Measurements from ENCODE around the gene CCDC33. TPM values are rescaled to one million over a fixed set of nuclear protein-coding genes. Genes with fewer than 3 reads are reported as not detected.

The CCDC33 gene
- total RNA-seq, 1 donor from 2014 or later: 0.25 TPM

- no peak for TF ChIP-seq CTCF (IDR thresholded peaks at IDR 0.05; ENCODE audit: insufficient read depth, low read length, poor library complexity, severe bottlenecking)
- no peak for DNase-seq (ENCODE audit: low read depth)
- Histone ChIP-seq H3K4me3 (ENCODE audit: low read depth, low read length) (no peak overlapping the region), H3K27me3 (ENCODE audit: control insufficient read depth, insufficient read depth, low read length) (no peaks in the 10 kb centered on the region), H3K36me3 (ENCODE audit: control insufficient read depth, insufficient read depth, low read length) (no peaks in the 10 kb centered on the region)
Observed at GRCh38 chr15:74209997-74210671, 26.0 kb upstream of the CCDC33 start.

- no peak for DNase-seq (ENCODE audit: low read depth)
- H3K4me3 ChIP-seq (ENCODE audit: low read depth, low read length): no peak overlapping the region
- H3K36me3 ChIP-seq (ENCODE audit: control insufficient read depth, insufficient read depth, low read length): no peaks in the 10 kb centered on the region
- no peak for TF ChIP-seq CTCF (IDR thresholded peaks at IDR 0.05; ENCODE audit: insufficient read depth, low read length, poor library complexity, severe bottlenecking)
- H3K27me3 ChIP-seq (ENCODE audit: control insufficient read depth, insufficient read depth, low read length): no peaks in the 10 kb centered on the region
Observed at GRCh38 chr15:74210729-74211128, 25.4 kb upstream of the CCDC33 start.

- no peak for DNase-seq (ENCODE audit: low read depth)
- no peak overlapping the region for H3K4me3 ChIP-seq (ENCODE audit: low read depth, low read length)
- H3K27me3 ChIP-seq (ENCODE audit: control insufficient read depth, insufficient read depth, low read length): no peaks in the 10 kb centered on the region
- TF ChIP-seq CTCF (IDR thresholded peaks at IDR 0.05; ENCODE audit: insufficient read depth, low read length, poor library complexity, severe bottlenecking): no peak
- no peaks in the 10 kb centered on the region for H3K36me3 ChIP-seq (ENCODE audit: control insufficient read depth, insufficient read depth, low read length)
Observed at GRCh38 chr15:74211656-74212055, 24.5 kb upstream of the CCDC33 start.

- no peak for TF ChIP-seq CTCF (IDR thresholded peaks at IDR 0.05; ENCODE audit: insufficient read depth, low read length, poor library complexity, severe bottlenecking)
- no peak overlapping the region for H3K4me3 ChIP-seq (ENCODE audit: low read depth, low read length)
- DNase-seq (ENCODE audit: low read depth): no peak
- H3K27me3 ChIP-seq (ENCODE audit: control insufficient read depth, insufficient read depth, low read length): no peaks in the 10 kb centered on the region
- no peaks in the 10 kb centered on the region for H3K36me3 ChIP-seq (ENCODE audit: control insufficient read depth, insufficient read depth, low read length)
Observed at GRCh38 chr15:74212494-74212893, 23.6 kb upstream of the CCDC33 start.

GRCh38 chr15:74213858-74214284 is 22.3 kb upstream of the CCDC33 start:
- Histone ChIP-seq H3K27me3 (ENCODE audit: control insufficient read depth, insufficient read depth, low read length) (no peaks in the 10 kb centered on the region), H3K36me3 (ENCODE audit: control insufficient read depth, insufficient read depth, low read length) (no peaks in the 10 kb centered on the region), H3K4me3 (ENCODE audit: low read depth, low read length) (no peak overlapping the region)
- no peak for TF ChIP-seq CTCF (IDR thresholded peaks at IDR 0.05; ENCODE audit: insufficient read depth, low read length, poor library complexity, severe bottlenecking)
- DNase-seq (ENCODE audit: low read depth): no peak
